Fibroblast of lung (primary cell): Measurements from ENCODE around the gene ETFA. TPM values are rescaled to one million over a fixed set of nuclear protein-coding genes. Genes with fewer than 3 reads are reported as not detected.

ENCODE experiments used
- DNase-seq, 2 donors: peaks; one replicate each; pipeline versions ENCODE4 v3.0.0 to v3.0.0-alpha.2; 2010; ENCODE audit warnings: low read depth in 2 of 2
- H2AFZ ChIP-seq: 2 replicates; pipeline ENCODE4 v1.5.1; 2012; ENCODE audit warnings: low read length, control low read depth, inconsistent platforms
- H3K27ac ChIP-seq: 2 replicates; pipeline ENCODE4 v1.5.1; 2011; ENCODE audit warnings: low read length, control low read depth; ENCODE audit not compliant: insufficient read depth
- H3K27me3 ChIP-seq: 2 replicates; pipeline ENCODE4 v1.5.1; 2011; ENCODE audit warnings: mild to moderate bottlenecking, low read length; ENCODE audit not compliant: control insufficient read depth, insufficient read depth
- H3K36me3 ChIP-seq: 2 replicates; pipeline ENCODE4 v1.5.1; 2011; ENCODE audit warnings: low read length; ENCODE audit not compliant: control insufficient read depth, insufficient read depth
- H3K4me1 ChIP-seq: 2 replicates; pipeline ENCODE4 v1.5.1; 2011; ENCODE audit warnings: low read length; ENCODE audit not compliant: control insufficient read depth, insufficient read depth; ENCODE audit errors: extremely low read depth
- H3K4me2 ChIP-seq: 2 replicates; pipeline ENCODE4 v1.5.1; 2011; ENCODE audit warnings: low read length, control low read depth; ENCODE audit not compliant: insufficient read depth; ENCODE audit errors: extremely low read depth
- H3K4me3 ChIP-seq, 4 experiments: fragments of 200-600 bp in 1 of 4; sonication (generic) in 1 of 4; replicated peaks in 1 of 4; 2 replicates each; pipeline ENCODE4 v1.5.1; 2011 to 2016; ENCODE audit warnings: low read length in 4 of 4, low read depth in 3 of 4, mild to moderate bottlenecking in 3 of 4, control low read depth in 2 of 4, inconsistent platforms in 1 of 4, mixed read lengths in 1 of 4; ENCODE audit not compliant: insufficient read depth in 1 of 4; ENCODE audit errors: control extremely low read depth in 1 of 4
- H3K79me2 ChIP-seq: 2 replicates; pipeline ENCODE4 v1.5.1; 2012; ENCODE audit warnings: mild to moderate bottlenecking, low read length, inconsistent platforms; ENCODE audit not compliant: control insufficient read depth, insufficient read depth
- H3K9ac ChIP-seq: 2 replicates; pipeline ENCODE4 v1.5.1; 2011; ENCODE audit warnings: mild to moderate bottlenecking, low read length, control low read depth; ENCODE audit not compliant: insufficient read depth
- H3K9me3 ChIP-seq: 2 replicates; pipeline ENCODE4 v1.5.1; 2012; ENCODE audit warnings: low read depth, low read length; ENCODE audit not compliant: control insufficient read depth, insufficient read depth
- H4K20me1 ChIP-seq: 2 replicates; pipeline ENCODE4 v1.5.1; 2011; ENCODE audit warnings: low read length; ENCODE audit not compliant: control insufficient read depth, insufficient read depth; ENCODE audit errors: extremely low read depth
- EZH2 ChIP-seq: IDR thresholded peaks from 2 replicates; pipeline ENCODE4 v1.5.1; 2012; ENCODE audit warnings: low read length, control low read depth, mild to moderate bottlenecking; ENCODE audit errors: missing control alignments
- polyA plus RNA-seq, 2 donors: library from polyadenylated mRNA; depleted of rRNA in 1 of 2; stranded (reverse) in 1 of 2; unstranded in 1 of 2; fragments of >200 nt; gene quantifications; 2 replicates each; pipeline ENCODE4 v1.2.1, GENCODE V29; 2011 to 2012; ENCODE audit warnings: missing spikeins in 1 of 2
- total RNA-seq: library from RNA; depleted of rRNA; stranded (reverse); fragments of >200 nt; gene quantifications from 2 replicates; pipeline ENCODE4 v1.2.1, GENCODE V29; 2014
- TF ChIP-seq, protein P1 (sequence below), 2 donors: IDR thresholded peaks in 1 of 2; conservative IDR thresholded peaks in 1 of 2; 1 replicate in 1 of 2; 2 replicates in 1 of 2; pipeline ENCODE4 v1.5.1; 2011 to 2012; ENCODE audit warnings: low read length in 2 of 2, control low read depth in 1 of 2, inconsistent platforms in 1 of 2, low read depth in 1 of 2, mild to moderate bottlenecking in 1 of 2

The ETFA gene
- total and polyA plus RNA-seq, 2 donors (not counting 1 experiment from before 2014, with no cell fraction given) = 129 to 161 TPM

DNA sequence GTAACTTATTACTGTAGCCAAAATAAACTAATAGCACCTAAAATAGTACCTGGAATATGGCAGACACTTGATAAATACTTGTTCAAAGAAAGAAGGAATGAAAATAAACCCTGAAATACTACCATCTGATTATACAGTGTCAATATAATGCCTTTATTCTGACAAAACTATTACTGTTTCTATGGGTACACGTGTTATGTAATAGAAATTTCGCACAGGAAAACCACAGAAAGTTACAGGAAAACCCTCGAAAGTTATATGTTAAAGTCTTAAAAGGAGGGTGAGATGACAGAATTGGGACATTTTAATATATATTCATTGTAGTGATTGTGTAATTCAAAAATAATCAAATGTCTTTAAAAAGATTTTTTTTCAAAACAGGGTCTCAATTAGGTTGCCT, 28.8 kb downstream of the ETFA start:
- H3K4me2 ChIP-seq = no peak overlapping the region
- no peaks in the 10 kb centered on the region for H3K36me3 ChIP-seq
- no peaks in the 10 kb centered on the region for H3K27me3 ChIP-seq
- no peaks in the 10 kb centered on the region for H4K20me1 ChIP-seq
- no peak for DNase-seq
- no peaks in the 10 kb centered on the region for H3K4me1 ChIP-seq
- H3K9ac ChIP-seq = no peak overlapping the region
- H3K27ac ChIP-seq = no peak overlapping the region
- H3K4me3 ChIP-seq = no peak overlapping the region
- H3K9me3 ChIP-seq = no peaks in the 10 kb centered on the region
- no peak overlapping the region for H2AFZ ChIP-seq
- H3K79me2 ChIP-seq = no peaks in the 10 kb centered on the region
- TF ChIP-seq, protein P1, sequence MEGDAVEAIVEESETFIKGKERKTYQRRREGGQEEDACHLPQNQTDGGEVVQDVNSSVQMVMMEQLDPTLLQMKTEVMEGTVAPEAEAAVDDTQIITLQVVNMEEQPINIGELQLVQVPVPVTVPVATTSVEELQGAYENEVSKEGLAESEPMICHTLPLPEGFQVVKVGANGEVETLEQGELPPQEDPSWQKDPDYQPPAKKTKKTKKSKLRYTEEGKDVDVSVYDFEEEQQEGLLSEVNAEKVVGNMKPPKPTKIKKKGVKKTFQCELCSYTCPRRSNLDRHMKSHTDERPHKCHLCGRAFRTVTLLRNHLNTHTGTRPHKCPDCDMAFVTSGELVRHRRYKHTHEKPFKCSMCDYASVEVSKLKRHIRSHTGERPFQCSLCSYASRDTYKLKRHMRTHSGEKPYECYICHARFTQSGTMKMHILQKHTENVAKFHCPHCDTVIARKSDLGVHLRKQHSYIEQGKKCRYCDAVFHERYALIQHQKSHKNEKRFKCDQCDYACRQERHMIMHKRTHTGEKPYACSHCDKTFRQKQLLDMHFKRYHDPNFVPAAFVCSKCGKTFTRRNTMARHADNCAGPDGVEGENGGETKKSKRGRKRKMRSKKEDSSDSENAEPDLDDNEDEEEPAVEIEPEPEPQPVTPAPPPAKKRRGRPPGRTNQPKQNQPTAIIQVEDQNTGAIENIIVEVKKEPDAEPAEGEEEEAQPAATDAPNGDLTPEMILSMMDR (conservative IDR thresholded peaks at IDR 0.05 in 1 of 2, IDR thresholded peaks at IDR 0.05 in 1 of 2; ENCODE audit: low read depth in 1 of 2, low read length in 2 of 2) = no peak
- no peak for TF ChIP-seq EZH2

DNA sequence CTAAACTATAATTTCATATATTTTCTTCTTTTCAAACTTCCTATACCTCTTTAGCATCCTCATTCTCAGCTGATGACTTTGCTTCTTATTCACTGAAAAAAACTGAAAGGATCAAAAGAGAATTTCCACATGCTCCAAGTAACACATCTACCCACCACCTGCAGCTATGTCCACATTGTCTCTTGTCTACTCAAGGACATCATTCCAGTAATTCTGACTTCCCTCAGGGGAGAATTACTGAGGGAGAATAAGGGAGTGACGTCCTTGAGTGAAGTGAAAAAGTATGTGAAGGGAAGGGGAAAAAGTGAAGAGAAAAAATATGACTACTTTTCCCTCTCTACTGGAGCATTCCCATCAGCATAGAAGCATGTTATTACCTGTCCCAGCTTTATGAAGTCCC, 32.6 kb downstream of the ETFA start:
- Histone ChIP-seq H3K9ac (no peak overlapping the region), H3K27ac (no peak overlapping the region), H3K79me2 (no peaks in the 10 kb centered on the region), H3K4me2 (no peak overlapping the region), H4K20me1 (no peaks in the 10 kb centered on the region), H3K9me3 (no peaks in the 10 kb centered on the region), H3K4me3 (no peak overlapping the region), H2AFZ (no peak overlapping the region), H3K36me3 (no peaks in the 10 kb centered on the region), H3K4me1 (no peaks in the 10 kb centered on the region), H3K27me3 (no peaks in the 10 kb centered on the region)
- DNase-seq = no peak
- no peak for TF ChIP-seq EZH2
- TF ChIP-seq, protein P1 (conservative IDR thresholded peaks at IDR 0.05 in 1 of 2, IDR thresholded peaks at IDR 0.05 in 1 of 2; ENCODE audit: low read depth in 1 of 2, low read length in 2 of 2) = no peak

GRCh38 chr15:76274821-76275220, 36.4 kb downstream of the ETFA start:
- H3K4me2 ChIP-seq = no peak overlapping the region
- no peak overlapping the region for H3K27ac ChIP-seq
- H3K36me3 ChIP-seq = peaks cover 2% of the 10 kb centered on the region
- no peak overlapping the region for H3K9ac ChIP-seq
- no peaks in the 10 kb centered on the region for H3K79me2 ChIP-seq
- no peaks in the 10 kb centered on the region for H3K27me3 ChIP-seq
- H2AFZ ChIP-seq = no peak overlapping the region
- H4K20me1 ChIP-seq = no peaks in the 10 kb centered on the region
- H3K4me1 ChIP-seq = no peaks in the 10 kb centered on the region
- no peak overlapping the region for H3K4me3 ChIP-seq
- DNase-seq = no peak
- no peaks in the 10 kb centered on the region for H3K9me3 ChIP-seq
- no peak for TF ChIP-seq EZH2
- TF ChIP-seq, protein P1 (conservative IDR thresholded peaks at IDR 0.05 in 1 of 2, IDR thresholded peaks at IDR 0.05 in 1 of 2; ENCODE audit: low read depth in 1 of 2, low read length in 2 of 2) = peak in 1 of 2 donors; percentile 3
